Adipose tissue (tissue), 3 donors: ENCODE results near the gene DMRT2. TPM values are rescaled to one million over a fixed set of nuclear protein-coding genes. Genes with fewer than 3 reads are reported as not detected.

Experiments
- H3K27ac ChIP-seq: one replicate; pipeline ENCODE4 v1.5.1; 2013; ENCODE audit warnings: low read depth, low read length
- WGBS, 3 donors: extraction: QIAGEN DNeasy Blood & Tissue Kit; methylation state at CpG; one replicate each; pipeline ENCODE4 v1.1.7; 2013; 5-methylcytosine and 5-hydroxymethylcytosine counted together
- polyA plus RNA-seq, 3 donors: library from polyadenylated mRNA; stranded (reverse); fragments of 200-250 nt; gene quantifications; one replicate each; pipeline ENCODE4 v1.2.3, GENCODE V29; 2013
- donor health status: healthy with polysubstance abuse.
- donor health status: Bipolar disorder and iron deficiency.
- donor health status: healthy.

The DMRT2 gene
- polyA plus RNA-seq, 3 donors = 0.20 to 12.5 (median 2.7) TPM

DNA sequence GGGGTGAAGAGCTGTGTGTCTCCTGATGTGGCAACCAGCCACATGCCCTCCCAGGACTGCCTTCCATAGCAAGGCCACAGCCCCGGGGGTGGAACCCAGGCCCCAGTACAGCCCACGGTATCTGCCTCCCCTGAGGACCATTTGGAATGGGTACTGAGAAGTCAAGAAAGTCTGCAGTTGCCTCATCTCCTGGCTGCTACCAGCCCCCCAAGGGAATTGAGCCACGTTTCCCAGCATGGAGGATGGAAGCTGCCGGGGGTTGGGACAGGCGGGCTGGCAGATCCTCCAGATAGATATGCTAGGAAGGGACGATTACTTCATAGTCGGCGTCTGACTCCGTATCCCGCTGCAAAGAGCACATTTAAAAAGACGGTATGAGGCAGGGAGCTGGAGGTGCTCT is 5.5 kb upstream of the DMRT2 start:
- no peak overlapping the region for H3K27ac ChIP-seq
- WGBS, 3 donors = 9 to 16% (median 10%) methylated on average over 11 of the region's 11 CpGs

- 15 to 28% (median 23%) methylated on average over 36 of the region's 36 CpGs for WGBS, 3 donors
- no peak overlapping the region for H3K27ac ChIP-seq
Observed at GRCh38 chr9:1046639-1047572, 3.3 kb upstream of the DMRT2 start.

DNA sequence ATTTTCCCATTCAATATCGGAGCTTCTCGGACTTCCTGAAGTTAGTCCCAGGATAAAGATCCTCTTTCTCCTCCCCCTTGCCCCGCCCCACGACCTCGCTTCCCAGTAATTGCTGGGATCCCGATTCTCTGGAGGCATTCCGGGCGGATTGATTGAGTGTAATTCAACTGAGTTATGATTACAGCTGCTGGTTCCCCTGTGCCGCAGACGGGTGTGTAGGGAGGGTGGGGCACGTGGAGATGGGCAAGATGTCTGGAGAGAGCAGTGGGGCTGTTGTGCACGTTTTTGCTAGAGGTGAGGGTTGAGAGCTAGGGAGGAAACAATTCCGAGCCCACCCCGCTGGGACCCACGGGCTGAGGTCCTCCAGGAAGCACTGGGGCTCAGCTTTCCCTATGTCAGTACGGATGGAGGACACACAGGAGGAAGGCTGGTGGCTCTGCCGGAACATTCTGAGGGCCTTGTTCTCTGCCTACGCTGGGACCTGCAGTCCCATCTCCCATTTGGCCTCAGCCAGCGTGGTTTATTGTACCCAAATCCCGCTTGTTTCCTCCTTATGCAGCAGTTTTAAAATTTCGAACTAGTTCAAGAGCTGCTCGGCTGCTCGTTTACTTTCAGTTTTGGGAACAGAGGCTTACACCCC is 2.4 kb upstream of the DMRT2 start:
- H3K27ac ChIP-seq = no peak overlapping the region
- 3 to 6% (median 4%) methylated on average over 23 of the region's 23 CpGs for WGBS, 3 donors

GRCh38 chr9:1048231-1048619 is 1.9 kb upstream of the DMRT2 start:
- WGBS, 3 donors = 16 to 28% (median 19%) methylated on average over 8 of the region's 8 CpGs

GRCh38 chr9:1048811-1049210 is 1.3 kb upstream of the DMRT2 start:
- no peak overlapping the region for H3K27ac ChIP-seq
- WGBS, 3 donors = 9 to 24% (median 20%) methylated on average over 15 of the region's 15 CpGs

More at GRCh38 chr9:1048231-1048619, 1.9 kb upstream of the DMRT2 start:
- no peak overlapping the region for H3K27ac ChIP-seq

DNA sequence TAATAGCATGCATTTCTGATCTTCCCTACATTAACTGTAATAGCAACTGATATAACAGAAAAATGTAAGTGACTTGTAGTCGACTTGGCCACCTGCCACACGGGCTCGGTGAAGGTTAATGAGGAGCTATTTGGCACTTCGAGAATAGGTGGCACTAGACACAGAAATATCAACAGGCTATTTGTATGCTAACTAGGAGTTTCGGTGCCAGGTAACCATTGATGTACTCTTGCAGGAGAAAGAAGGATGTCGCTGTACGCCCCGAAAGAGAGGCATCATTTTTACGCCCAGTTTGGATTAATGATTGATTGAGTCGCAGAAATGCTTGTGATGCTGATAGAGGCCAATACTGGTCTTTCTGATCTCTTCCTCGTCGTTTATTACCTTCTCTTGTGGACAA is 516 bp upstream of the DMRT2 start:
- H3K27ac ChIP-seq = no peak overlapping the region
- 3 to 9% (median 7%) methylated on average over 12 of the region's 12 CpGs for WGBS, 3 donors

DNA sequence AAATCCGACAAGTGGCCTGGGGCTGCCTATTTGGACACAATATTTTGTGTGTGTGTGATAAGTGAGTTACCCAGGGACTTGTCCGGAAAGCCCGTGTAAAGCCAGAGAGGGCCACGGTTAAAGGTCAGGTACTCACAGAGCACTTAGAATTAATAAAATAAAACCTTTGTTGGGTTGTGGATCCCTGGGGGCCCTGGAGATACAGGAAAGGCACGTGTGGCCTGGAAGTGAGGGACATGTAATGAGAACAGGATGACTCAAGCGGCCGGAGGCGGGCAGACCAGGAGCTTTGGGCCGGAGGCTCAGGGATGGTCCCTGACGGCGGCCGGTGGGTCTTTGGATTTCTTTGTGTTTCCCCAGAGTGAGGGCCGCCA is 1.0 kb downstream of the DMRT2 start:
- no peak overlapping the region for H3K27ac ChIP-seq
- 21 to 33% (median 25%) methylated on average over 11 to 13 of the region's 13 CpGs for WGBS, 3 donors

GRCh38 chr9:1051584-1052275 is 1.6 kb downstream of the DMRT2 start:
- WGBS, 3 donors = 1 to 3% (median 1%) methylated on average over 73 to 90 of the region's 90 CpGs
- no peak overlapping the region for H3K27ac ChIP-seq

DNA sequence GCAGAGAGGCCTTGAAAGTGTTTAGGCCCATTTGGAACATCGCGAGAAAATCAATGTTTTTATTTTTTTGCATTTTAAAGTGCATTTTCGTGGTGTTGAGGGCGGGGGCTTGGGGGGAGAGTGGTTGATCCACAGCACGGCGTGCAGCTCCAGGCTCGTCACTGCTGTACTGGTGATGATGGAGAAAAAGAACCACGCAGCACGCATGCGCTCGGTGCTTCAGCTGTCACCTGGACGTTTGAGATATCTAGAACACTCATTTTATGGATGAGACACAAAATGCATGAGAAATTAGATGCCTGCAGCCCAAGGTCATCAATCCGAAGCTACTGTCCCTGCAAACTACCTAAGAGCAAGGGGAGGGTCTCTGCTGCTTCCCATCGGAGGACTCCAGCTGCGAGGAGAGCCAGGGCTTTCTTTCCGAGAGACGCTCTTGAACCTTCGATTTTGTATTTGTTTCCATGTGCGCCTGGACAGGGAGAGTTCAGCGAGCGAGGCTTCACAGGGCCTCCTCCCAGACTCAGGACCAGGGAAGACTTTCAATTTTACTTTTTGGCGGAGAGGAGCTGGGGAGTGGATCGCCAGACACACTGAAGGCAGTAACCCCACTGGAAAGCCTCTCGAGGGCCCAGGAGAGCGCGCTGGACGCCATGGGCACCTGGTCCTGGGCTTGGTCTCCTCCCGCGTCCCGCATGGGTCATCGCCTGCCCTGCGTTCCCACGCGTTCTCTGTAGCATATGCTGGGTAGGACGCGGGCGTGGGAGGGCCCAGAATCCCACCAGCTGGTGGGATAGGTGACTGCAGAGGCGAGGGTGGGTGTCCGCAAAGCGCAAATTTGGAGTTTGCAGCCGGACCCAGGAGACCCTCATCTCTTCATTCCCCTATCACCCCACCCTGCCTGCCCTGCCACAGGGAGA is 2.5 kb downstream of the DMRT2 start:
- WGBS, 3 donors = 15 to 23% (median 16%) methylated on average over 40 to 41 of the region's 41 CpGs
- H3K27ac ChIP-seq = no peak overlapping the region

GRCh38 chr9:1053282-1053621 is 3.1 kb downstream of the DMRT2 start:
- no peak overlapping the region for H3K27ac ChIP-seq
- 19 to 30% (median 23%) methylated on average over 9 of the region's 9 CpGs for WGBS, 3 donors

DNA sequence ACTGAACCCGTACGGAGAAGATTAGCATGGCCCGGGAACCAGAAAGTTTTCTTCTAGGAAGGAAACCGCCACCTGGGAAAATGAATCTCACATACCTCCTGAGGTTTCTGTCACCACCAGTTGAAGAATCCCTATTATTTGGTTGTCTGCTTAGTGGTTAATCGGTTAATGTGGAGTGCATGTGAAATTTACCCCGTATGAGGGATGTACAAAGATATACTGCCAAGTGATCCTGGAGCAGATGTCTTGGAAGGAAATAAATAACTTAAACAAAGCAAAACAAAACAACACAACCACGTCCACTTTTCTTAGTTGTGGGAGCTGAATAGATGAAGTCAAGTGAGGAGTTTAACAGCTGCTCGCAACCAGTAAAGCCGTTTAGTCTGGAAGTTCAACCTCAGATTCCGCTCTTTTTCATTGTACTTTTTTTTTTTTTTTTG is 3.8 kb downstream of the DMRT2 start:
- H3K27ac ChIP-seq = no peak overlapping the region
- 20 to 31% (median 23%) methylated on average over 10 of the region's 10 CpGs for WGBS, 3 donors

DNA sequence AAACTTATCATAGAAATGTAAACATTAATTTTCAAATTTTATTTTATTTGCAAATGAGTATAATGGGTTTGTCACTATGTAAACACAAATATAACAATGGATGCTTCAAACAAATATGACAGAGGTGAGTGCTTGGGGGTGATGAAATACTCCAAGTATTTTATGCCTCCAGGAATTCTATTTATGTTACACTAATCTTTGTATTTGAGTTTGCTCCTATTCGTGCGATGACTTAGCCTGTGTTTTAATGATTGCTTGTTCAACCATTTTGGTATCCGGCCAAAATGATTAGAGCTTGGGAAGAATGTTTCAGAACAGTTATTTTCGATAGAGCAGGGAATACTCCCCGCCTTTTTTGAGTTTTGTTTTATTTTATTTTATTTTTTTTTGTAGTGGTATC is 5.0 kb downstream of the DMRT2 start:
- no peak overlapping the region for H3K27ac ChIP-seq
- WGBS, 3 donors = 36 to 54% (median 37%) methylated on average over 5 of the region's 5 CpGs

DNA sequence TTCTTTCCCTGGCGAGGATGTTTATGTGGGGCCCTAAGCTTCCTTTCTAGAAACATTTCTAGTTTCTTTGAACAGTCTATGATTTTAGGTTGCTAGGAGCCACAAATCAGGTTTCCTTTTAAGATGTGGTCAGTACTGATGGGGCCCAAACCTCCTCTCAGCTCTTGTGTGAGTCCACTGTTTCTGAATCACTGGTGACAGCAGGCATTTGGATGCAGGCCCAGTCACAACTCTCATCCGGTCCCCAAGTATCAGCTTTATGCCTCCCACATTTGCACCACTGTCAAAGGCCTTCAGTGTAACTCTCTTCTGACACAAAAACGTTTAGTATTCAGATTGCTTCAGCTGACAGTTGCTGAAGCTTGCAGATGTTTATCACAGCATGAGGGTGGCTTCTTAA is 7.8 kb downstream of the DMRT2 start:
- WGBS, 3 donors = 46 to 50% (median 50%) methylated on average over 3 of the region's 3 CpGs
- no peak overlapping the region for H3K27ac ChIP-seq

DNA sequence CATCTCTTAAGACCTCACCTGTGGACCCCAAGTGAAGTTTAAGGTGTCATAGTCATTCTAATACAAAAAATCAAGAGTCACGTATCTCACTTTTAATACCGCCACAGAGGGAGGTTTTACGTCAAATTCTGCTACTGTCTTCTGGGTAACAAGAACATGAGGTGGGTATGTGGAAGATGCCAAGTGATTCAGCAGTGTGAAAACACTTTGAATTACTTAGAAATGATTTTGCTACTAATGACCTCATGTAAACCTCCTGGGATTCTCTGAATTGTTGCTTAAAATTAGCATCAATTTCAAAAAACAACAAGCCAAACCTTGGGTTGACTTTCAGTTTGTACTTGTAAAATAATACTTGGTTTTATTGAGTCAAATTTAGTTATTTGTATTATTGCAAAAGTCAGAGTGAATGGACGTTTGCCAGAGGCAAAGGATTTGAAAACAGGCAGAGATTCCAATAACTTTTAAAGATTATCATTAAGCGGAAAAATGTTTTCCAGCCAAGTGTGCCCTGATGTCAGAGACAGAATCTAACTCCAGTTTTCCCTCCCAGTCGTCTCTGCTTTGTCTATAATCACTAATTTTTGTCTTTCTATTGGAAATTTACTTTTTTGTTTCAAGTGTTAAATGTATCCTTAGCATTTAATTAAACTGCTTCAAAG is 8.8 kb downstream of the DMRT2 start:
- WGBS, 3 donors = 75 to 79% (median 76%) methylated on average over 6 of the region's 6 CpGs

GRCh38 chr9:1065130-1065529 is 15.0 kb downstream of the DMRT2 start:
- no peak overlapping the region for H3K27ac ChIP-seq
- WGBS, 3 donors = 79 to 82% (median 81%) methylated on average over 2 of the region's 2 CpGs

More for the DNA sequence above, 8.8 kb downstream of the DMRT2 start:
- no peak overlapping the region for H3K27ac ChIP-seq

GRCh38 chr9:1070692-1071091 is 20.5 kb downstream of the DMRT2 start:
- H3K27ac ChIP-seq = no peak overlapping the region
- WGBS, 3 donors = 54 to 72% (median 68%) methylated on average over 3 of the region's 3 CpGs

DNA sequence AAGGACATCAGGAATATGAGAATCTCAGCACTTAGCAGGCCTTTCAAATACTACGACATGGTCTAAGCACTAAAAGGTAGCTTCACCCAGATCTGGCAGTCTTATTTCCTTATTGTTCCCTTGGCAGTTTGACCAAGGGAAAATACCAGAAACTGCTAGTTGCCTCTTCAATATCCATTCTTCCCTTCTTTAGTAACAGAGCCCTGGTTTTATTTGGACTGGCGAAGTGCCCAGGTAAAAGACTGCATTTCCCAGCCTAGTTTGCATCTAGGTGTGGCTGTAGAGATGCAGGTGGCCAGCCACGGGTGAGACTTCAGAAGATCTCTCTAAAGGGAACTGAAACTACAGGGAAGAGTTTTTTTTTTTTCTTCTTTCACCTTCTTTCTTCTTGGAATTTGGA is 21.6 kb downstream of the DMRT2 start:
- no peak overlapping the region for H3K27ac ChIP-seq
- WGBS, 3 donors = 55 to 80% (median 69%) methylated on average over 3 of the region's 3 CpGs

- 61 to 72% (median 71%) methylated on average over 1 of the region's 1 CpG for WGBS, 3 donors
- no peak overlapping the region for H3K27ac ChIP-seq
Observed at GRCh38 chr9:1073497-1073896, 23.3 kb downstream of the DMRT2 start.
